Stimulated activated CD4-positive, alpha-beta T cell treated with anti-CD3 and anti-CD28 coated beads, Interleukin-1b, Interleukin-23, amount 100 ng/mL, for 1 hour (primary cell): ENCODE data around the gene IKBKE.

ENCODE experiments used
- DNase-seq, 2 donors: peaks; one replicate each; pipeline ENCODE4 v3.0.0-alpha.2; 2020; ENCODE audit warnings: low read depth in 2 of 2

IKBKE gene

DNA sequence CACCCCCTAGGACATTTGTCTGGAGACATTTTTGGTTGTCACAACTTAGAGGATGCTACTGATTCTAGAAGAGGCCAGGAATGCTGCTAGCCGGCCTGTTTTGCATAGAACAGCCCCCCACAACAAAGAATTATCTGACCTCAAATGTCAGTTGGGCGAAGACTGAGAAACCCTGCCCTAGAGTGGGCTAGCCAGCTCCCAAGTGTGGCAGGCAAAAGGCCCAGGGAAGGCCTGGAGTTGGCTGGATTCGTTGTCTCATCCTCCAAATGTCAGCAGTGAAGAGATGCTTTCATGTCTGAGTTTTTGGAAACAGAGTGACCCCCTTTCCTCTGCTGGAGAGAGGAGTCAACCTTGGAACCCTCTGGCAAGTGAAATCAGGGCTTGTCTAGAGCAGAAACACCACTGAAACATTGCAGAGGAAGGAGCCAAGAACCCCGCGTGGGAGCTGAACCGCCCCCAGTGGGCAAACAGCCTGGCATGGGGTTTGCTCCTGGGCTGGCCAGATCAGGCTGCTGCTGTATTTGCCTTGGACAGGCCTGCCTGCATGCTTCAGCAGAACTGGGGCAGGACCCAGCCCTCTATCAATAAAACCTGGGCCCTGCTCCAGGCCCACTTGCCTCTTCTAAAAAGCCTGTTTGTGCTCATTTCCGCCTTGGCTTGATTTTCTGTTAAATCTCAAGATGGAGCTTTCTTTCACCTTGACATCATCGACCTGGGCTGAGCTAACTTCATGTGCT is 69.9 kb downstream of the IKBKE start:
- no peak for DNase-seq

- no peak for DNase-seq
Measured at GRCh38 chr1:206541236-206541833, 71.1 kb downstream of the IKBKE start.

GRCh38 chr1:206544562-206545257 is 74.4 kb downstream of the IKBKE start:
- peak; percentile 62 to 80 for DNase-seq

DNA sequence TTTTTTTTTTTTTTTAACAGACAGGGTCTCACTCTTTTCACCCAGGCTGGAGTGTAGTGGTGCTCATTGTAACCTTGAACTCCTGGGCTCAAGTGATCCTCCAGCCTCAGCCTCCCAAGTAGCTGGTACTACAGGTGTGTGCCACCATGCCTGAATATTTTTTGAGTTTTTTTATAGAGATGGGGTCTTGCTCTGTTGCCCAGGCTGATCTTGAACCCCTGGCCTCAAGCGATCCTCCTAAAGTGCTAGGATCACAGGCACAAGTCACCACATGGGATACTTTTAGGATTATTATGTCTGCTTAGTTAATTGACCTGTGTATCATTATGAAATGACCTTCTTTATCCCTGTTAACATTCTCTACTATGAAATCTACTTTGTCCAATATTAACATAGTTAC is 75.1 kb downstream of the IKBKE start:
- DNase-seq, result no peak
